HL-60 (cell line): ENCODE measurements around the gene SFXN5.

Experiments used
- DNase-seq, 2 experiments: peaks; one replicate each; pipeline ENCODE4 v3.0.0-alpha.2; 2010 to 2020; ENCODE audit warnings: low read depth in 1 of 2, low spot score in 1 of 2
- H3K27ac ChIP-seq: fragments of 250-450 bp; sonication (Bioruptor Pico); replicated peaks from 2 replicates; pipeline ENCODE4 v1.5.1; 2020; ENCODE audit warnings: mild to moderate bottlenecking, moderate library complexity
- H3K27me3 ChIP-seq: fragments of 250-450 bp; sonication (Bioruptor Pico); 2 replicates; pipeline ENCODE4 v1.5.1; 2021; ENCODE audit warnings: mild to moderate bottlenecking, moderate library complexity; ENCODE audit not compliant: insufficient read depth, poor library complexity, severe bottlenecking
- H3K4me3 ChIP-seq: replicated peaks from 2 replicates; pipeline ENCODE4 v1.5.1; 2011; ENCODE audit warnings: mild to moderate bottlenecking, control low read depth, low read length; ENCODE audit not compliant: insufficient read depth
- CTCF ChIP-seq: IDR thresholded peaks from one replicate; pipeline ENCODE4 v1.5.1; 2011; ENCODE audit warnings: low read length, control low read depth, inconsistent platforms; ENCODE audit not compliant: insufficient read depth
- GABPA ChIP-seq: IDR thresholded peaks from 2 replicates; pipeline ENCODE4 v1.6.1; 2012; ENCODE audit warnings: low read depth
- POLR2AphosphoS5 ChIP-seq: IDR thresholded peaks from 2 replicates; pipeline ENCODE4 v1.6.1; 2012; ENCODE audit warnings: low read depth
- SPI1 ChIP-seq: IDR thresholded peaks from 2 replicates; pipeline ENCODE4 v1.6.1; 2012; ENCODE audit warnings: low read depth, mild to moderate bottlenecking, borderline replicate concordance
- TF ChIP-seq, protein P1 (sequence below): IDR thresholded peaks from 2 replicates; pipeline ENCODE4 v1.6.1; 2012; ENCODE audit warnings: low read depth; ENCODE audit not compliant: insufficient replicate concordance

SFXN5 gene

DNA sequence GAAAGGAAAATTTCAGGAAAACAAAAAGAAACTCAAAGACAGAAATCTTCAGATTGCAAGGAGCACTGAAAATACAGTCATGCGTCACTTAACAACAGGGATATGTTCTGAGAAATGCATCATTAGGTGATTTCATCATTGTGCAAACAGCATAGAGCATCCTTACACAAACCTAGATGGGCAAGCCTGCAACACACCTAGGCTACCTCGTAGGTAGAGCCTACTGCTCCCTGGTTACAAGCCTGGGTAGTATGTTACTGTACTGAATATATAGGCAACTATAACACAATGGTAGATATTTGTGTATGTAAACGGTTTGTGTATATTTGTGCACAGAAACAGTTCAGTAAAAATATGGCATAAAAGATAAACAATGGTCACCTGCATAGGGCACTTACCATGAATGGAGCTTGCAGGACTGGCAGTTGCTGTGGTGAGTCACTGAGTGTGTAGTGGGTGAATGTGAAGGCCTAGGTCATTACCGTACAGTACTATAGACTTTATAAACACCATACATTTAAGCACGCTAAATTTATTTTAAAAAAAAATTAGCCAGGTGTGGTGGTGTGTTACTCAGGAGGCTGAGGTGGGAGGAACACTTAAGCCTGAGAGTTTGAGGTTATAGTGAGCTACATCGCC lies 33.4 kb downstream of the SFXN5 start:
- Histone ChIP-seq H3K4me3 (no peak overlapping the region), H3K27me3 (no peaks in the 10 kb centered on the region), H3K27ac (no peak overlapping the region; the same call in 1 of the 2 replicates)
- DNase-seq: no peak
- TF ChIP-seq, protein P1, sequence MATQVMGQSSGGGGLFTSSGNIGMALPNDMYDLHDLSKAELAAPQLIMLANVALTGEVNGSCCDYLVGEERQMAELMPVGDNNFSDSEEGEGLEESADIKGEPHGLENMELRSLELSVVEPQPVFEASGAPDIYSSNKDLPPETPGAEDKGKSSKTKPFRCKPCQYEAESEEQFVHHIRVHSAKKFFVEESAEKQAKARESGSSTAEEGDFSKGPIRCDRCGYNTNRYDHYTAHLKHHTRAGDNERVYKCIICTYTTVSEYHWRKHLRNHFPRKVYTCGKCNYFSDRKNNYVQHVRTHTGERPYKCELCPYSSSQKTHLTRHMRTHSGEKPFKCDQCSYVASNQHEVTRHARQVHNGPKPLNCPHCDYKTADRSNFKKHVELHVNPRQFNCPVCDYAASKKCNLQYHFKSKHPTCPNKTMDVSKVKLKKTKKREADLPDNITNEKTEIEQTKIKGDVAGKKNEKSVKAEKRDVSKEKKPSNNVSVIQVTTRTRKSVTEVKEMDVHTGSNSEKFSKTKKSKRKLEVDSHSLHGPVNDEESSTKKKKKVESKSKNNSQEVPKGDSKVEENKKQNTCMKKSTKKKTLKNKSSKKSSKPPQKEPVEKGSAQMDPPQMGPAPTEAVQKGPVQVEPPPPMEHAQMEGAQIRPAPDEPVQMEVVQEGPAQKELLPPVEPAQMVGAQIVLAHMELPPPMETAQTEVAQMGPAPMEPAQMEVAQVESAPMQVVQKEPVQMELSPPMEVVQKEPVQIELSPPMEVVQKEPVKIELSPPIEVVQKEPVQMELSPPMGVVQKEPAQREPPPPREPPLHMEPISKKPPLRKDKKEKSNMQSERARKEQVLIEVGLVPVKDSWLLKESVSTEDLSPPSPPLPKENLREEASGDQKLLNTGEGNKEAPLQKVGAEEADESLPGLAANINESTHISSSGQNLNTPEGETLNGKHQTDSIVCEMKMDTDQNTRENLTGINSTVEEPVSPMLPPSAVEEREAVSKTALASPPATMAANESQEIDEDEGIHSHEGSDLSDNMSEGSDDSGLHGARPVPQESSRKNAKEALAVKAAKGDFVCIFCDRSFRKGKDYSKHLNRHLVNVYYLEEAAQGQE: no peak
- no peak for TF ChIP-seq GABPA
- no peak for TF ChIP-seq SPI1
- TF ChIP-seq CTCF: no peak
- no peak for TF ChIP-seq POLR2AphosphoS5

- peak overlapping the region; percentile 88 for H3K27ac ChIP-seq
- no peak overlapping the region for H3K4me3 ChIP-seq
- DNase-seq: peak in 1 of 2 experiments; percentile 45
- no peak for TF ChIP-seq CTCF
- TF ChIP-seq, protein P1: peak; percentile 28
- no peaks in the 10 kb centered on the region for H3K27me3 ChIP-seq
Measured at GRCh38 chr2:73036766-73037165, 34.7 kb downstream of the SFXN5 start.

GRCh38 chr2:73035899-73036711 lies 35.4 kb downstream of the SFXN5 start:
- no peaks in the 10 kb centered on the region for H3K27me3 ChIP-seq
- TF ChIP-seq, protein P1: no peak
- TF ChIP-seq SPI1 (no peak), CTCF (no peak), POLR2AphosphoS5 (no peak), GABPA (no peak)
- DNase-seq: peak in 1 of 2 experiments; percentile 58
- H3K27ac ChIP-seq: peak overlapping the region; percentile 88
- H3K4me3 ChIP-seq: no peak overlapping the region
